CD4-positive, alpha-beta T cell (primary cell): ENCODE results near the gene AVPR1B. TPM values are rescaled to one million over a fixed set of nuclear protein-coding genes. Genes with fewer than 3 reads are reported as not detected.

Source experiments
- ATAC-seq: fragments of 200-7000 bp; cut with Tn5 transposase; one replicate; pipeline ENCODE4 v1.10.0; 2022; ENCODE audit warnings: mild to moderate bottlenecking; ENCODE audit not compliant: poor library complexity
- CTCF ChIA-PET: fragments of 350-600 bp; sonication (Branson Sonifier 250); formaldehyde crosslinking; loops from one replicate; lab custom pipeline; 2021; ENCODE audit warnings: antibody characterized with exemption, inconsistent platforms; lab: Charles Lee
- POLR2A ChIA-PET: fragments of 350-600 bp; sonication (Branson Sonifier 250); formaldehyde crosslinking; loops from one replicate; lab custom pipeline; 2021; ENCODE audit warnings: antibody characterized with exemption, inconsistent platforms; lab: Charles Lee
- DNase-seq, 14 experiments: peaks; one replicate each; pipeline ENCODE4 v3.0.0-alpha.2; 2013 to 2020; ENCODE audit warnings: mixed read lengths in 2 of 14
- H3K27ac ChIP-seq, 2 donors: one replicate each; pipeline versions ENCODE4 v1.5.1 to v1.7.0; 2013; ENCODE audit warnings: low read length in 2 of 2, low read depth in 1 of 2, mild to moderate bottlenecking in 1 of 2
- H3K27me3 ChIP-seq, 2 experiments: 1 replicate in 1 of 2; 2 replicates in 1 of 2; pipeline versions ENCODE4 v1.6.1 to v1.7.0; 2013; ENCODE audit warnings: low read length in 2 of 2, control low read depth in 1 of 2, mild to moderate bottlenecking in 1 of 2, moderate library complexity in 1 of 2; ENCODE audit not compliant: insufficient read depth in 2 of 2, control insufficient read depth in 1 of 2
- H3K36me3 ChIP-seq: one replicate; pipeline ENCODE4 v1.6.1; 2013; ENCODE audit warnings: low read length, control low read depth; ENCODE audit not compliant: insufficient read depth
- H3K4me1 ChIP-seq: one replicate; pipeline ENCODE4 v1.6.1; 2013; ENCODE audit warnings: low read length, control low read depth; ENCODE audit not compliant: insufficient read depth
- H3K4me3 ChIP-seq: one replicate; pipeline ENCODE4 v1.5.1; 2013; ENCODE audit warnings: mild to moderate bottlenecking, low read length, moderate library complexity
- H3K9me3 ChIP-seq, 2 experiments: 1 replicate in 1 of 2; 2 replicates in 1 of 2; pipeline versions ENCODE4 v1.6.1 to v1.7.0; 2013; ENCODE audit warnings: low read length in 2 of 2, mild to moderate bottlenecking in 2 of 2, control low read depth in 1 of 2, moderate library complexity in 1 of 2; ENCODE audit not compliant: control insufficient read depth in 1 of 2, insufficient read depth in 1 of 2
- H3K27ac Mint-ChIP-seq: one replicate; pipeline ENCODE4 v1.8.0; 2020; ENCODE audit warnings: mixed read lengths
- H3K27me3 Mint-ChIP-seq: one replicate; pipeline ENCODE4 v1.8.0; 2021; ENCODE audit warnings: mixed read lengths
- H3K36me3 Mint-ChIP-seq: one replicate; pipeline ENCODE4 v1.8.0; 2021; ENCODE audit warnings: low read depth, mixed read lengths
- H3K4me1 Mint-ChIP-seq: one replicate; pipeline ENCODE4 v1.8.0; 2021; ENCODE audit warnings: low read depth, mixed read lengths
- H3K4me3 Mint-ChIP-seq: one replicate; pipeline ENCODE4 v1.8.0; 2020; ENCODE audit warnings: mild to moderate bottlenecking, mixed read lengths
- H3K9me3 Mint-ChIP-seq: one replicate; pipeline ENCODE4 v1.8.0; 2020; ENCODE audit warnings: mixed read lengths
- CTCF ChIP-seq: fragments of 200-600 bp; IDR thresholded peaks from one replicate; pipeline ENCODE4 v1.8.0; 2022; ENCODE audit warnings: antibody characterized with exemption, mild to moderate bottlenecking
- intact Hi-C, 2 experiments: fragments of 100-400 bp; cut with DNase I in 1 of 2; cut with micrococcal nuclease in 1 of 2; formaldehyde crosslinking; loops; one replicate each; pipeline versions ENCODE4 v1.15.1 to v1.9.0; 2023 to 2025; cut with DNase I, micrococcal nuclease
- total RNA-seq, 174 experiments: library from RNA in 2 of 174; stranded (reverse) in 2 of 174; gene quantifications; one replicate each; pipeline ENCODE4 v1.2.3 and lab custom pipeline; 2021 to 2026

The AVPR1B gene
- total RNA-seq, 2 experiments from 2014 or later = not detected

- no peak overlapping the region for H3K4me3 ChIP-seq
- POLR2A ChIA-PET = no interaction called here
- TF ChIP-seq CTCF = no peak
- H3K27me3 ChIP-seq = peaks cover 0 to 13% of the 10 kb centered on the region in 2 experiments
- Mint-ChIP-seq H3K27me3 (peaks cover 22% of the 10 kb centered on the region), H3K4me3 (no peak overlapping the region), H3K9me3 (no peaks in the 10 kb centered on the region), H3K4me1 (no peaks in the 10 kb centered on the region), H3K27ac (no peak overlapping the region), H3K36me3 (no peaks in the 10 kb centered on the region)
- DNase-seq = no peak
- no peaks in the 10 kb centered on the region for H3K36me3 ChIP-seq
- no peak overlapping the region for H3K27ac ChIP-seq
- no peaks in the 10 kb centered on the region for H3K4me1 ChIP-seq
- intact Hi-C loops = no loop called here
- H3K9me3 ChIP-seq = no peaks in the 10 kb centered on the region
- CTCF ChIA-PET = no interaction called here
- no peak for ATAC-seq
These were observed 19.1 kb upstream of the AVPR1B start for GRCh38 chr1:206136241-206136640.

- no peak for TF ChIP-seq CTCF
- Mint-ChIP-seq H3K9me3 (no peaks in the 10 kb centered on the region), H3K4me3 (no peak overlapping the region), H3K27me3 (peaks cover 18% of the 10 kb centered on the region), H3K27ac (no peak overlapping the region), H3K4me1 (no peaks in the 10 kb centered on the region), H3K36me3 (no peaks in the 10 kb centered on the region)
- ATAC-seq = no peak
- Histone ChIP-seq H3K9me3 (no peaks in the 10 kb centered on the region), H3K4me3 (no peak overlapping the region), H3K27me3 (peaks cover 0 to 5% of the 10 kb centered on the region in 2 experiments), H3K4me1 (no peaks in the 10 kb centered on the region), H3K27ac (no peak overlapping the region), H3K36me3 (no peaks in the 10 kb centered on the region)
- ChIA-PET CTCF (no interaction called here), POLR2A (no interaction called here)
- DNase-seq = no peak
- intact Hi-C loops = no loop called here
These were observed 18.1 kb upstream of the AVPR1B start for GRCh38 chr1:206135248-206135647.

- H3K27me3 ChIP-seq = peaks cover 0 to 2% of the 10 kb centered on the region in 2 experiments
- H3K27ac ChIP-seq = no peak overlapping the region
- H3K4me3 Mint-ChIP-seq = no peak overlapping the region
- H3K4me1 ChIP-seq = no peaks in the 10 kb centered on the region
- no peak overlapping the region for H3K27ac Mint-ChIP-seq
- no peaks in the 10 kb centered on the region for H3K9me3 Mint-ChIP-seq
- no peak for TF ChIP-seq CTCF
- H3K4me1 Mint-ChIP-seq = no peaks in the 10 kb centered on the region
- POLR2A ChIA-PET = no interaction called here
- no peak overlapping the region for H3K4me3 ChIP-seq
- no peak for DNase-seq
- intact Hi-C loops = no loop called here
- H3K36me3 ChIP-seq = no peaks in the 10 kb centered on the region
- CTCF ChIA-PET = no interaction called here
- H3K27me3 Mint-ChIP-seq = peaks cover 10% of the 10 kb centered on the region
- no peaks in the 10 kb centered on the region for H3K36me3 Mint-ChIP-seq
- H3K9me3 ChIP-seq = no peaks in the 10 kb centered on the region
- ATAC-seq = no peak
These were observed 16.7 kb upstream of the AVPR1B start for GRCh38 chr1:206133751-206134415.
